Measurements from ENCODE around the gene AQP3.
"Not testable (repeated sequence)": the region's sequence is repeated elsewhere in the genome, so short reads cannot be mapped to it uniquely, and the experiment has no call there.

Gene AQP3

GRCh38 chr9:33463151-33463550 is 15.8 kb upstream of the AQP3 start:
- TF ChIP-seq CTCF (conservative IDR thresholded peaks at IDR 0.05) (no peak), ZFX (IDR thresholded peaks at IDR 0.05) (no peak)

GRCh38 chr9:33461492-33461891 is 14.1 kb upstream of the AQP3 start:
- H3K27ac ChIP-seq: no peak overlapping the region
- TF ChIP-seq ZFX (IDR thresholded peaks at IDR 0.05) (no peak), CTCF (conservative IDR thresholded peaks at IDR 0.05) (no peak)

More at GRCh38 chr9:33463151-33463550, 15.8 kb upstream of the AQP3 start:
- H3K27ac ChIP-seq: no peak overlapping the region

- no peak overlapping the region for H3K27ac ChIP-seq
- TF ChIP-seq CTCF (conservative IDR thresholded peaks at IDR 0.05) (no peak), ZFX (IDR thresholded peaks at IDR 0.05) (no peak)
Observed at GRCh38 chr9:33460854-33461253, 13.5 kb upstream of the AQP3 start.

DNA sequence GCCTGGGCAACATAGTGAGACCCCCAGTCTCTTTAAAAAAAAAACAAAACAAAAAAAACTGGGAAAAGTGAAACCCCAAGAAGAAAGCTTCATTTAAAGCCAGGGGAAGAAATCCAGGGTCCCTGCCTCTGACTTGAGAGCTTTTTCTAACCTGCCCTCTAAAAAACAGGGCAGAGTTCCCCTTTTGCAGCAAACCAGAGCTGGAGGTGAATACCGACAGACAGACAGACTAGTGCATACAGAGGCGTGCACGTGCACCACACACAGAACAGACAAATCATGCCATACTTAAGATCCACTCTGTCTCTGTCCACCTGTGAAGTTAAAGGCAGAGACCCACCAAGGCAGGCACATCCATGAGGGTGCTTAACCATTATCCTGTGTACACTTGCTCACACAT is 11.7 kb upstream of the AQP3 start:
- TF ChIP-seq ZFX (IDR thresholded peaks at IDR 0.05) (no peak), CTCF (conservative IDR thresholded peaks at IDR 0.05) (no peak)

DNA sequence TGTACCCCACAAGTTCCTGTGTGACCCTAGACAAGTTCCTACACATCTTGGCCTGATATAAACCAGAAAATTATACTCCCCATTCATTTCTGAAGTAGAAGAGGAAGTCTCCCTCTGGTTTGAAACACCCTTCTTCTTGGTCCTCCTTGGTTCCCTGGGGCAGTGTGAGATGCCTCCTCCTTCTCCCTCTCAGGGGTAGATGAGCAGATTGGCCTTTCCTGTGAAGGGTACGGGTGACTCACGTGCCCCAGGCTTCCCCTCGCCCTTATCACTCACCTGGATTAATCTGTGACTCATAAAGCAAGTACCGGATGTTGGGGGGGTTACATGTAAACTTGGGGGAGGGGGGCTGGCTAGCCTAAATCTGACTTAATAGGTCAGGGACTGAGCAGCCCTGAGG is 11.1 kb upstream of the AQP3 start:
- TF ChIP-seq CTCF (conservative IDR thresholded peaks at IDR 0.05) (no peak), ZFX (IDR thresholded peaks at IDR 0.05) (no peak)
- no peak overlapping the region for H3K27ac ChIP-seq

More for the DNA sequence above, 11.7 kb upstream of the AQP3 start:
- no peak overlapping the region for H3K27ac ChIP-seq

GRCh38 chr9:33455945-33456344 is 8.6 kb upstream of the AQP3 start:
- no peak for TF ChIP-seq ZFX (IDR thresholded peaks at IDR 0.05)
- TF ChIP-seq CTCF (conservative IDR thresholded peaks at IDR 0.05): no peak
- no peak overlapping the region for H3K27ac ChIP-seq

DNA sequence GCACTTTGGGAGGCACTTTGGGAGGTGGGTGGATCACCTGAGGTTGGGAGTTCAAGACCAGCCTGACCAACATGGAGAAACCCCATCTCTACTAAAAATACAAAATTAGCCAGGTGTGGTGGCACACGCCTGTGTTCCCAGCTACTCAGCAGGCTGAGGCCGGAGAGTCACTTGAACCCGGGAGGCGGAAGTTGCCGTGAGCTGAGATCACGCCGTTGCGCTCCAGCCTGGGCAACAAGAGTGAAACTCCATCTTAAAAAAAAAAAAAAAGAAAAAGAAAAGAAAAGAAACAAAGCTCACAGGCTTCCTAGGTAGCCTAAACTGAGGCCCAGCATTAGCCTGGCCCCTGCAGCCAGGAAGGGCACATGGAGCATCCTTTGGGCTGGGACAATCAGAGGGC is 8.1 kb upstream of the AQP3 start:
- not testable (repeated sequence) for H3K27ac ChIP-seq

DNA sequence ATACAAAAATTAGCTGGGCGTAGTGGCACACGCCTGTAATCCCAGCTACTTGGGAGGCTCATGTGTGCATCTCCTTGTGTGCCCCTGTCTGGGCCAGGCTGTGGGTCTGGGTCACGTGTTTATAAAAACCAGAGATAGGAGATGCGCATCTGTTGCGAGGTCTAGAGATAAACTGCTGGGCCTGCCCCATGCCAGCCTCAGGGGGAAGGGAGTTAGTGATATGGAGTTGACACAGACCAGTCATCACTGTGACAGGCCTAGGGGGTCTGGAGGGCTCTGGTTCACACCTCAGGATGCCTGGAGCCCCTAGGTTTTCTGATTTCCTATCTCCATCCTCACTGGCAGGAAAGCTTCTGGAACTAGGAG is 7.3 kb upstream of the AQP3 start:
- H3K27ac ChIP-seq: not testable (repeated sequence)

All from C4-2B (cell line).